HAP-1 (cell line): ENCODE measurements around the gene OR4E2.
"Not testable (repeated sequence)": the region's sequence is repeated elsewhere in the genome, so short reads cannot be mapped to it uniquely, and the experiment has no call there.

Experiments used
- DNase-seq, 2 experiments: peaks; one replicate each; pipeline ENCODE4 v3.0.0-alpha.2; 2016 to 2020; ENCODE audit warnings: low spot score in 2 of 2
- H3K27me3 ChIP-seq: fragments of 250-450 bp; sonication (Bioruptor Pico); 2 replicates; pipeline ENCODE4 v1.5.1; 2020; ENCODE audit warnings: low read depth, mild to moderate bottlenecking, moderate library complexity
- H3K36me3 ChIP-seq: fragments of 250-450 bp; sonication (Bioruptor Pico); replicated peaks from 2 replicates; pipeline ENCODE4 v1.5.1; 2020; ENCODE audit warnings: mild to moderate bottlenecking
- H3K4me1 ChIP-seq: fragments of 250-450 bp; sonication (Bioruptor Pico); 2 replicates; pipeline ENCODE4 v1.5.1; 2020; ENCODE audit warnings: mild to moderate bottlenecking
- H3K4me3 ChIP-seq: fragments of 250-450 bp; sonication (Bioruptor Pico); 2 replicates; pipeline ENCODE4 v1.5.1; 2020; ENCODE audit warnings: mild to moderate bottlenecking, moderate library complexity
- H3K9me3 ChIP-seq: fragments of 250-450 bp; sonication (Bioruptor Pico); 2 replicates; pipeline ENCODE4 v1.5.1; 2020; ENCODE audit warnings: mild to moderate bottlenecking, moderate library complexity
- in situ Hi-C: fragments of 300-500 bp; cut with MboI; formaldehyde crosslinking; loops from 3 replicates; pipeline ENCODE4 v1.14.3; 2020; ENCODE audit warnings: low sequenced_read_pairs, inconsistent platforms, mixed read lengths

The OR4E2 gene

GRCh38 chr14:21653331-21653885 lies at the start of gene OR4E2:
Gene OR4E2, plus strand, starts transcription at chr14:21653835. Its CDS starts 11,248 bp downstream, at chr14:21665083.
- Histone ChIP-seq H3K27me3 (peaks cover 4% of the 10 kb centered on the region; the same call in 1 of the 2 replicates), H3K9me3 (no peaks in the 10 kb centered on the region), H3K36me3 (no peaks in the 10 kb centered on the region), H3K4me3 (no peak within 1 kb of the TSS), H3K4me1 (no peaks in the 10 kb centered on the region)
- DNase-seq, result no peak
- in situ Hi-C loops, result no loop called here

- Histone ChIP-seq H3K4me1 (no peaks in the 10 kb centered on the region), H3K4me3 (no peak overlapping the region), H3K36me3 (no peaks in the 10 kb centered on the region), H3K27me3 (no peaks in the 10 kb centered on the region), H3K9me3 (no peaks in the 10 kb centered on the region)
- in situ Hi-C loops, result no loop called here
- DNase-seq, result no peak
These were observed 41.3 kb upstream of the OR4E2 start for GRCh38 chr14:21612324-21612723.

GRCh38 chr14:21614240-21614639 lies 39.4 kb upstream of the OR4E2 start:
- Histone ChIP-seq H3K36me3 (no peaks in the 10 kb centered on the region), H3K4me1 (no peaks in the 10 kb centered on the region), H3K27me3 (no peaks in the 10 kb centered on the region), H3K9me3 (no peaks in the 10 kb centered on the region), H3K4me3 (no peak overlapping the region)
- in situ Hi-C loops, result no loop called here
- no peak for DNase-seq

- Histone ChIP-seq H3K4me1 (no peaks in the 10 kb centered on the region), H3K27me3 (no peaks in the 10 kb centered on the region; the same call in 1 of the 2 replicates), H3K9me3 (no peaks in the 10 kb centered on the region), H3K36me3 (no peaks in the 10 kb centered on the region), H3K4me3 (no peak overlapping the region)
- no peak for DNase-seq
- in situ Hi-C loops, result no loop called here
These were observed 36.0 kb upstream of the OR4E2 start for GRCh38 chr14:21617614-21618013.

GRCh38 chr14:21626491-21627230 lies 27.0 kb upstream of the OR4E2 start:
- Histone ChIP-seq H3K4me1 (no peaks in the 10 kb centered on the region), H3K9me3 (no peaks in the 10 kb centered on the region), H3K36me3 (no peaks in the 10 kb centered on the region), H3K27me3 (no peaks in the 10 kb centered on the region), H3K4me3 (no peak overlapping the region)
- no peak for DNase-seq
- in situ Hi-C loops, result no loop called here

- H3K27me3 ChIP-seq, H3K36me3 ChIP-seq, DNase-seq, H3K4me3 ChIP-seq, H3K9me3 ChIP-seq, in situ Hi-C loops, H3K4me1 ChIP-seq: not testable (repeated sequence)
These were observed 23.1 kb upstream of the OR4E2 start for GRCh38 chr14:21630503-21630902.

- H3K27me3 ChIP-seq, result peaks cover 2% of the 10 kb centered on the region; the same call in 1 of the 2 replicates
- in situ Hi-C loops, result no loop called here
These were observed 22.6 kb upstream of the OR4E2 start for GRCh38 chr14:21631084-21631483.

GRCh38 chr14:21634840-21635239 lies 18.8 kb upstream of the OR4E2 start, which contains the start of gene OR10G2:
Gene OR10G2, minus strand, starts transcription at chr14:21634940. Its CDS starts 98 bp downstream, at chr14:21634842.
- no peaks in the 10 kb centered on the region for H3K36me3 ChIP-seq
- no peak within 1 kb of the TSS for H3K4me3 ChIP-seq
- no peak for DNase-seq
- H3K4me1 ChIP-seq, result no peaks in the 10 kb centered on the region
- H3K9me3 ChIP-seq, result no peaks in the 10 kb centered on the region
- peaks cover 2% of the 10 kb centered on the region; the same call in 1 of the 2 replicates for H3K27me3 ChIP-seq
- in situ Hi-C loops, result no loop called here

More at GRCh38 chr14:21631084-21631483, 22.6 kb upstream of the OR4E2 start:
- H3K36me3 ChIP-seq, result no peaks in the 10 kb centered on the region
- no peaks in the 10 kb centered on the region for H3K9me3 ChIP-seq
- no peak for DNase-seq
- H3K4me3 ChIP-seq, result no peak overlapping the region
- H3K4me1 ChIP-seq, result no peaks in the 10 kb centered on the region

GRCh38 chr14:21642683-21643082 lies 11.0 kb upstream of the OR4E2 start:
- no peaks in the 10 kb centered on the region for H3K9me3 ChIP-seq
- H3K4me3 ChIP-seq, result no peak overlapping the region
- no peaks in the 10 kb centered on the region for H3K27me3 ChIP-seq
- H3K4me1 ChIP-seq, result no peaks in the 10 kb centered on the region
- no peaks in the 10 kb centered on the region for H3K36me3 ChIP-seq
- in situ Hi-C loops, result no loop called here
- no peak for DNase-seq

GRCh38 chr14:21643407-21643806 lies 10.2 kb upstream of the OR4E2 start:
- DNase-seq, result no peak
- Histone ChIP-seq H3K27me3 (no peaks in the 10 kb centered on the region), H3K4me1 (no peaks in the 10 kb centered on the region), H3K4me3 (no peak overlapping the region), H3K36me3 (no peaks in the 10 kb centered on the region), H3K9me3 (no peaks in the 10 kb centered on the region)
- in situ Hi-C loops, result no loop called here

- in situ Hi-C loops, result no loop called here
- H3K36me3 ChIP-seq, result no peaks in the 10 kb centered on the region
- no peaks in the 10 kb centered on the region for H3K27me3 ChIP-seq
- no peaks in the 10 kb centered on the region for H3K4me1 ChIP-seq
- H3K9me3 ChIP-seq, result no peaks in the 10 kb centered on the region
- DNase-seq, result no peak
- no peak overlapping the region for H3K4me3 ChIP-seq
These were observed 6.3 kb upstream of the OR4E2 start for GRCh38 chr14:21647380-21647779.

- Histone ChIP-seq H3K4me3 (no peak overlapping the region), H3K36me3 (no peaks in the 10 kb centered on the region), H3K4me1 (no peaks in the 10 kb centered on the region), H3K27me3 (peaks cover 4% of the 10 kb centered on the region; the same call in 1 of the 2 replicates), H3K9me3 (no peaks in the 10 kb centered on the region)
- no peak for DNase-seq
- in situ Hi-C loops, result no loop called here
These were observed 1.3 kb upstream of the OR4E2 start for GRCh38 chr14:21652209-21652808.

- in situ Hi-C loops, result no loop called here
- Histone ChIP-seq H3K27me3 (peaks cover 7% of the 10 kb centered on the region; the same call in 1 of the 2 replicates), H3K36me3 (no peaks in the 10 kb centered on the region), H3K4me3 (no peak overlapping the region), H3K4me1 (no peaks in the 10 kb centered on the region), H3K9me3 (no peaks in the 10 kb centered on the region)
- no peak for DNase-seq
These were observed 580 bp downstream of the OR4E2 start for GRCh38 chr14:21654215-21654614.

- in situ Hi-C loops, result no loop called here
- H3K27me3 ChIP-seq, result peaks cover 7% of the 10 kb centered on the region; the same call in 1 of the 2 replicates
- DNase-seq, result no peak
These were observed 3.3 kb downstream of the OR4E2 start for GRCh38 chr14:21656980-21657379.

More at GRCh38 chr14:21656980-21657379, 3.3 kb downstream of the OR4E2 start:
- Histone ChIP-seq H3K36me3 (no peaks in the 10 kb centered on the region), H3K4me3 (no peak overlapping the region), H3K4me1 (no peaks in the 10 kb centered on the region; the same call in 1 of the 2 replicates), H3K9me3 (no peaks in the 10 kb centered on the region)
